Adrenal gland (tissue), 12 donors: ENCODE data around the gene CROCC. TPM values are rescaled to one million over a fixed set of nuclear protein-coding genes. Genes with fewer than 3 reads are reported as not detected.
"Not testable (repeated sequence)": the region's sequence is repeated elsewhere in the genome, so short reads cannot be mapped to it uniquely, and the experiment has no call there.

Experiments
- DNase-seq, 7 donors: peaks; one replicate each; pipeline ENCODE4 v3.0.0-alpha.2; 2019 to 2020
- H3K27ac ChIP-seq, 5 donors: fragments of 200-600 bp; sonication (generic) in 4 of 5; 1 replicate in 3 of 5; 2 replicates in 2 of 5; pipeline versions ENCODE4 v1.5.1 to v1.8.0; 2016 to 2020; ENCODE audit warnings: mild to moderate bottlenecking in 1 of 5
- H3K27me3 ChIP-seq: fragments of 200-600 bp; 2 replicates; pipeline ENCODE4 v1.8.0; 2021
- H3K36me3 ChIP-seq, 2 donors: fragments of 200-600 bp; replicated peaks in 1 of 2; 1 replicate in 1 of 2; 2 replicates in 1 of 2; pipeline versions ENCODE4 v1.5.1 to v1.8.0; 2018 to 2022
- H3K4me1 ChIP-seq, 2 donors: fragments of 200-600 bp; replicated peaks in 1 of 2; 1 replicate in 1 of 2; 2 replicates in 1 of 2; pipeline versions ENCODE4 v1.5.1 to v1.8.0; 2018 to 2021
- H3K4me3 ChIP-seq, 4 donors: fragments of 200-600 bp; sonication (generic) in 3 of 4; one replicate each; pipeline ENCODE4 v1.5.1; 2016 to 2018
- H3K9me3 ChIP-seq, 3 donors: fragments of 200-600 bp; sonication (generic) in 1 of 3; replicated peaks in 1 of 3; 1 replicate in 2 of 3; 2 replicates in 1 of 3; pipeline versions ENCODE4 v1.5.1 to v1.8.0; 2016 to 2021
- CTCF ChIP-seq, 6 experiments: fragments of 450-650 bp in 4 of 6; fragments of 200-600 bp in 2 of 6; sonication (generic) in 1 of 6; IDR thresholded peaks; 1 replicate in 5 of 6; 2 replicates in 1 of 6; pipeline versions ENCODE4 v1.5.1 to v1.8.0; 2016 to 2021; ENCODE audit warnings: antibody characterized with exemption in 6 of 6, mild to moderate bottlenecking in 2 of 6, moderate library complexity in 1 of 6
- POLR2A ChIP-seq, 2 donors: fragments of 450-650 bp; IDR thresholded peaks; one replicate each; pipeline ENCODE4 v1.6.1; 2017; ENCODE audit warnings: antibody characterized with exemption in 2 of 2, mild to moderate bottlenecking in 2 of 2, moderate library complexity in 1 of 2
- WGBS, 4 donors: extraction: QIAGEN DNeasy Blood & Tissue Kit in 2 of 4; methylation state at CpG; one replicate each; pipeline versions ENCODE4 v1.1.5 to v1.1.7; 2013 to 2017; 5-methylcytosine and 5-hydroxymethylcytosine counted together
- intact Hi-C, 2 donors: fragments of 100-400 bp; cut with DNase I; formaldehyde crosslinking; loops; one replicate each; pipeline versions ENCODE4 v1.14.1 to v1.15.0; 2022 to 2023
- polyA plus RNA-seq, 3 donors: library from polyadenylated mRNA; stranded (reverse); fragments of 200-250 nt in 2 of 3; fragments of 350-450 nt in 1 of 3; fragmentation: Illumina TruSeq in 1 of 3; extraction: RNeasy Lipid Tissue Mini Kit (QIAGEN cat#74804) in 1 of 3; gene quantifications; one replicate each; pipeline ENCODE4 v1.2.3, GENCODE V29; 2013 to 2014
- total RNA-seq, 9 donors: library from RNA; depleted of rRNA in 4 of 9; stranded (reverse); fragments of >200 nt in 4 of 9; fragments of 120-200 nt in 1 of 9; fragmentation: NEBNext Ultra II Directional in 1 of 9; extraction: Animal tissue kit (Norgen Biotek cat#: 25700) in 1 of 9; gene quantifications; one replicate each; pipeline versions ENCODE4 v1.1.0 to v1.2.4, GENCODE V29; 2013 to 2023
- donor health status: healthy with polysubstance abuse.
- donor health status: Bipolar disorder and iron deficiency.
- donor health status: DM: yes; HTN: yes; CAD: no.
- donor health status: DM: no; HTN: no; CAD: no.
- donor health status: DM: no; HTN: no; CAD: no.
- donor health status: DM: yes; HTN: yes; CAD: no.

The CROCC gene
- total and polyA plus RNA-seq, 12 donors, result 2.3 to 151 (median 19.2) TPM

GRCh38 chr1:16913833-16914662 is 7.7 kb upstream of the CROCC start:
- Histone ChIP-seq H3K4me3 (peak overlapping the region; percentile 55 to 94 (median 80)), H3K36me3 (no peaks in the 10 kb centered on the region), H3K4me1 (peaks cover 0 to 4% of the 10 kb centered on the region in 2 donors), H3K9me3 (no peaks in the 10 kb centered on the region), H3K27ac (peak overlapping the region in 3 of 5 donors; percentile 70 to 90 (median 75)), H3K27me3 (no peaks in the 10 kb centered on the region)
- intact Hi-C loops, result no loop called here
- TF ChIP-seq CTCF (IDR thresholded peaks at IDR 0.05) (peak in 1 of 6 experiments; percentile 2), POLR2A (IDR thresholded peaks at IDR 0.05) (peak; percentile 73 to 76)
- peak; percentile 90 to 97 (median 93) for DNase-seq
- 0 to 1% (median 1%) methylated on average over 16 to 108 of the region's 109 CpGs for WGBS, 4 donors

- 49 to 54% (median 50%) methylated on average over 15 of the region's 15 CpGs for WGBS, 4 donors
- DNase-seq, H3K27me3 ChIP-seq, intact Hi-C loops, H3K9me3 ChIP-seq, H3K4me1 ChIP-seq, H3K36me3 ChIP-seq, H3K27ac ChIP-seq: not testable (repeated sequence)
- peak overlapping the region in 2 of 4 donors; percentile 81 to 94 for H3K4me3 ChIP-seq
Observed at GRCh38 chr1:16914928-16915626, 6.7 kb upstream of the CROCC start.

- no peak for DNase-seq
- Histone ChIP-seq H3K4me1 (peaks cover 0 to 4% of the 10 kb centered on the region in 2 donors), H3K9me3 (no peaks in the 10 kb centered on the region), H3K36me3 (no peaks in the 10 kb centered on the region), H3K4me3 (no peak overlapping the region), H3K27me3 (no peaks in the 10 kb centered on the region), H3K27ac (no peak overlapping the region)
- TF ChIP-seq POLR2A (IDR thresholded peaks at IDR 0.05) (no peak), CTCF (IDR thresholded peaks at IDR 0.05) (no peak)
- 69 to 89% (median 71%) methylated on average over 4 of the region's 4 CpGs for WGBS, 4 donors
- intact Hi-C loops, result no loop called here
Observed at GRCh38 chr1:16915627-16915973, 6.1 kb upstream of the CROCC start.

DNA sequence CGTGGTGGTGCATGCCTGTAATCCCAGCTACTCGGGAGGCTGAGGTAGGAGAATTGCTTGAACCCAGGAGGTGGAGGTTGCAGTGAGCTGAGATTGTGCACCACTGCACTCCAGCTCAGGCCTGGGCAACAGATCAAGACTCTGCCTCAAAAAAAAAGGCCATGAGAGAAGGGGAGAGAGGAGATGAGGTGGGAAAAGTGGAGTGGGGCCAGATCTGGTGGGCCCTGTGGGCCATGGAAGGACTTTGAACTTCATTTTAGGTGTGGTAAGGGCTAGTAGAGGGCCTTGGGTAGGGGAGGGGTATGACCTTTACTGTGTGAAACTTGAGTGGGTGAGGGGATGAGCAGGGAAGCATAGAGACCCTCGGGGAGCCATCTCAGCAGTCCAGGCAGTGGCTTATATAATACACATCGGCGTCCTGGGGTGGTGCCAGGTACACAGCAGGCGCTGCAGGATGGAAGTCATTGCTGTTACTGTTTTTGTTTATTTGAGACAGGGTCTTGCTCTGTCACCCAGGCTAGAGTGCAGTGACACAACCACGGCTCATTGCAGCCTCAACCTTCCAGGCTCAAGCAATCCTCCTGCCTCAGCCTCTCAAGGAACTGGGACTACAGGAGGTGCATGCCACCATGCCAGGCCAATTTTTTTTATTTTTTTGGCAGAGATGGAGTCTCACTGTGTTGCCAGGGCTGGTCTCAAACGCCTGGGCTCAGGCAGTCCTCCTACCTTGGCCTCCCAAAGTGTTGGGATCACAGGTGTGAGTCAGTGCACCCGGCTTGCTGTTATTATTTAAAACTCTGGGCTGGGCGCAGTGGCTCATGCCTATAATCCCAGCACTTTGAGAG is 5.5 kb upstream of the CROCC start:
- WGBS, 4 donors, result 78 to 92% (median 82%) methylated on average over 8 to 10 of the region's 10 CpGs
- H3K4me3 ChIP-seq, H3K4me1 ChIP-seq, H3K36me3 ChIP-seq, H3K27ac ChIP-seq, H3K27me3 ChIP-seq, DNase-seq, intact Hi-C loops, H3K9me3 ChIP-seq: not testable (repeated sequence)

DNA sequence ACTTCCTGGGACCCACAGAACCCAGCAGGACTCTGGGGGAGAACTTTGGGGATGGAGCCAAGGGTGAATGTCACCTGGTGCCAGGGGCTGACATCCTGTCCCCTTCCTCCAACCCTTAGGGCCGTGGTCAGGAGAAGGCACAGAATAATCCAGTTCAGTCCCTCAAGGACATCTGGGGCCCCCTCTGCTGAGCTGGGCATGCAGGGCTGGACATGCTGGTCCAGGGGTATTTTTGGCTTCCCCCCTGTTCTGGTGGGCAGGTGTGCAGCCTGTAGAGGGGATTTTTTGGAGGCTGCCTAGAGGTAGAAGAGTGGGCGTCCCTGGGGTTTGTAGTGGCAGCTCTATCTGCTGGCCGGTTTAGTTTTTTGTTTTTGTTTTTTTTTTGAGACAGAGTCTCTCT is 3.4 kb upstream of the CROCC start:
- WGBS, 4 donors, result 56 to 82% (median 73%) methylated on average over 3 of the region's 3 CpGs
- TF ChIP-seq CTCF (IDR thresholded peaks at IDR 0.05) (no peak), POLR2A (IDR thresholded peaks at IDR 0.05) (no peak)
- intact Hi-C loops, result no loop called here
- Histone ChIP-seq H3K36me3 (no peaks in the 10 kb centered on the region), H3K4me1 (peaks cover 0 to 4% of the 10 kb centered on the region in 2 donors), H3K27me3 (no peaks in the 10 kb centered on the region), H3K4me3 (no peak overlapping the region), H3K27ac (no peak overlapping the region), H3K9me3 (no peaks in the 10 kb centered on the region)
- no peak for DNase-seq

- intact Hi-C loops, result not testable (repeated sequence)
Observed at GRCh38 chr1:16918936-16919665, 2.6 kb upstream of the CROCC start.

More at GRCh38 chr1:16918936-16919665, 2.6 kb upstream of the CROCC start:
- 80 to 90% (median 87%) methylated on average over 15 of the region's 15 CpGs for WGBS, 4 donors
- H3K36me3 ChIP-seq, H3K27me3 ChIP-seq, H3K9me3 ChIP-seq, H3K4me1 ChIP-seq, H3K4me3 ChIP-seq, DNase-seq, H3K27ac ChIP-seq: not testable (repeated sequence)
